HT1080 (cell line): Measurements from ENCODE around the gene TOX2. TPM values are rescaled to one million over a fixed set of nuclear protein-coding genes. Genes with fewer than 3 reads are reported as not detected.

Experiments
- DNase-seq: peaks from one replicate; pipeline ENCODE4 v3.0.0-alpha.2; 2015; ENCODE audit warnings: low read depth
- total RNA-seq: library from RNA; depleted of rRNA; stranded (reverse); fragments of >200 nt; shearing (Covaris generic); gene quantifications from 2 replicates; pipeline ENCODE4 v1.2.3, GENCODE V29; 2014

The TOX2 gene
- total RNA-seq, 1 experiment from 2014 or later: 8.3 TPM

- DNase-seq: no peak
Observed at GRCh38 chr20:44097521-44098255, 183.0 kb downstream of the TOX2 start.

- DNase-seq: no peak
Observed at GRCh38 chr20:44098256-44098630, 183.6 kb downstream of the TOX2 start.

- DNase-seq: no peak
Observed at GRCh38 chr20:44098657-44099056, 184.0 kb downstream of the TOX2 start.

- DNase-seq: no peak
Observed at GRCh38 chr20:44099832-44100231, 185.2 kb downstream of the TOX2 start.

GRCh38 chr20:44102582-44102981 is 187.9 kb downstream of the TOX2 start:
- no peak for DNase-seq

GRCh38 chr20:44104798-44105517 is 190.3 kb downstream of the TOX2 start:
- peak; percentile 63 for DNase-seq

GRCh38 chr20:44106615-44107014 is 192.0 kb downstream of the TOX2 start:
- no peak for DNase-seq

GRCh38 chr20:44109951-44110361 is 195.3 kb downstream of the TOX2 start:
- DNase-seq: no peak

- DNase-seq: no peak
Observed at GRCh38 chr20:44110816-44111568, 196.3 kb downstream of the TOX2 start.

GRCh38 chr20:44111712-44112335 is 197.2 kb downstream of the TOX2 start:
- peak; percentile 42 for DNase-seq

- no peak for DNase-seq
Observed at GRCh38 chr20:44112456-44112855, 197.8 kb downstream of the TOX2 start.

GRCh38 chr20:44112889-44113617 is 198.4 kb downstream of the TOX2 start:
- DNase-seq: no peak

- no peak for DNase-seq
Observed at GRCh38 chr20:44113618-44114376, 199.1 kb downstream of the TOX2 start.

GRCh38 chr20:44115181-44115580 is 200.5 kb downstream of the TOX2 start:
- DNase-seq: no peak

GRCh38 chr20:44115762-44116644 is 201.4 kb downstream of the TOX2 start:
- no peak for DNase-seq

- no peak for DNase-seq
Observed at GRCh38 chr20:44117296-44118184, 202.9 kb downstream of the TOX2 start.

DNA sequence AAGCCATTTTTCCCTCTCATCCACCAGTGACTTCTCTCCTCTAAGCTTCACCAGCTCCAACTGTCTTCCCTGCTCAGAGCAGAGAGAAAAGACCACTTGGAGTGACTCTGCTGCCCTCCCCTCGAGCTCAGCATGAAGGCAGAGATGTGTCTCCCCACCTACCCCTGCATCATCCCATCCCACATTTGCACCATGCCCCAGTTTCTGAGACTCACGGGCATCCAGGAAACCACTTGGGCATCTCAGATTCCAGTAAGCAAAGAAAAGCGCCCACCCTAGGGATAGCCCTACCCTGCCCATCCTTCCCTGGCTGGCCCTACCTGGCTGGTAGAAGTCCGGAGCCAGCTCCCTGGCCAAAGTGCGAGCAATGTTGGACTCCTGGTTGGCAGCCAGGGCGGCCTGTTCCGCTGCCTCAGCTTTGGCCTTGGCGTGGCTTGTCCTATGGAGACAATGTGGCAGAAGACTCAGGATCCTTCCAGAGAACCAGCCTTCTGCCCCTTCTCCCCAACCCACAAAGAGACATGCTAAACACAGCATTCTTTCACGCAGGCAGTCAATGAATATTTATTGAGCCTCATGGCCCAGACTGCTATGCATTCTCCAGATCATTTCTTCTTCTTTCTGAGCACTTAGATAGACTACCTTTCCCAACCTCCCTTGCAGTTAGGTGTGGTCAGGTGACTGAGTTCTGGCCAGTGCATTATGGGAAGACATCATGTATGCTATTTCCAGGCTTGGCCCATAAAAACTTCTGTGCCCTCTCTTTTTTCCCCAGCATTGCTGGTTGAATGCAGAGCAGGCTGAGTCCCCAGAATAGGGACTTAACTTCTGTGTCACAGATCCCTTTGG is 203.8 kb downstream of the TOX2 start:
- no peak for DNase-seq
